ENCODE data around the gene AGPAT2.
A peak's percentile ranks its signal among the peaks of the same experiment; 100 is the strongest.

Gene AGPAT2

DNA sequence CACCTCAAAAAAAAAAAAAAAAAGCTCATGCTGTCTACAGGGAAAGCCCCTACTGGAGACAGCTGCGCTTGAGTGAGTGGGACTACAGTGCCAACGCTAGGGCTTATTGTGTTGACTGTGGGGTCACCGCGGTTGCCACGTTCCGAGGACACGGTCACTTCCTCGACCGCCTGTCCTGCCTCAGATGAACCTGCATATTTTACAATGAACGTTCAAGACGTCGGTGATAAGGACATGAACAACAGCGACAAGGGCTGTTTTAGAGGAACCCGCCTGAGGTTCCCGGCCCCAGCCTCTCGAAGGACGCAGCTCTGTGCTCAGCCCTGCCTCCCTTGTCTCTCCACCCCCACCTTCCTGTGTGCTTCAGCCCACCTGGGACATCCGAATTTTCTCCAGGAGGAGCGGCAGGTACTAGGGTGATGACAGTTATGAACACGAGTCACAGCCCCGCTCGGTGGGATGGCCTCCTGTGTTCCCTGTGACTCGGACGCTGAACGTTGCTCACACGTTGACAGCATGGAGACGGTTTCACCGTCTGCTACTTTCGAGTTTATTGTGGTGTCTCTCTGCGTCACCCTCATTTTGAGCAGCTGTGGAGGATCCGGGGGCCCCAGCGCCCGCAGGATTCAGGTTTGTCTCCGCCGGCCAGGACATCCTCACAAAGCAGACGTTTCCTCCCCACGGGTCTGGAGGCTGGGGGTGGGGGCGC is 13.9 kb upstream of the AGPAT2 start:
- DNase-seq: peak; percentile 52

DNA sequence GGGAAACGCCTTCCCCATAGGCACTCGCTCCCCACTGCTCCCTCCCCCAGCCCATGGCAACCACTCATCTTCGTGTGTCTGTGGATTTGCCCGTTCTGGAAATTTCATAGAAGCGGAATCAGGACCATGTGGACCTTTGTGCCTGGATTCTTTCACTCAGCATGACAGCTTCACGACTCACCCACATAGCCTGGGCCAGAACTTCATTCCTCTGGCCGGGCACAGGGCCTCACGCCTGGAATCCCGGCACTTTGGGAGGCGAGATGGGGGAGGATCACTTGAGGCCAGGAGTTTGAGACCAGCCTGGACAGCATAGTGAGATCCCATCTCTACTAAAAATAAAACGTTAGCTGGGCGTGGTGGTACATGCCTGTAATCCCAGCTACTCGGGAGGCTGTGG is 13.0 kb upstream of the AGPAT2 start:
- DNase-seq: no peak

DNA sequence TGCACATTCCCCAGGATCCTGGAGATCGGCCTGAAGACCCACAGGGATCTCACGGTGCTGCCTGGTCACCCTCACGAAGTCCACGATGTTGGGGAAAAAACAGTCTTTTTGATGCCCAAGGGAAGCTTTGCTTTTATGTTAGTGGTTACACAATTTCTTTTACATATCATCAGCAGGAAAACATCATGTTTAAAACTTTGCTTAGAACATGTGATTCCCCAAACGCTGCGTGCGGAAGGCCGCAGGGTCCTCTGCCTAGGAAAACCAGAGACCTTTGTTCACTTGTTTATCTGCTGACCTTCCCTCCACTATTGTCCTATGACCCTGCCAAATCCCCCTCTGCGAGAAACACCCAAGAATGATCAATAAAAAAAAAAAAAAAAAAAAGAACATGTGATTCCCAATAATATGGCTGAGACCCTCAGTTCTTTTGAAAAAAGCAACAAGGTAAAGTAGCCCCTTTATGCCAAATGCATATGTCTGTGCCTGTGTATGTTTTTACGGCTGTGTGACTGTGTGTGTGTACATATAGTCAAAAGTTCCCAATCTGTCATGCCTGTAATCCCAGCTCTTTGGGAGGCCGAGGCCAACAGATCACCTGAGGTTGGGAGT is 11.5 kb upstream of the AGPAT2 start:
- DNase-seq: no peak

DNA sequence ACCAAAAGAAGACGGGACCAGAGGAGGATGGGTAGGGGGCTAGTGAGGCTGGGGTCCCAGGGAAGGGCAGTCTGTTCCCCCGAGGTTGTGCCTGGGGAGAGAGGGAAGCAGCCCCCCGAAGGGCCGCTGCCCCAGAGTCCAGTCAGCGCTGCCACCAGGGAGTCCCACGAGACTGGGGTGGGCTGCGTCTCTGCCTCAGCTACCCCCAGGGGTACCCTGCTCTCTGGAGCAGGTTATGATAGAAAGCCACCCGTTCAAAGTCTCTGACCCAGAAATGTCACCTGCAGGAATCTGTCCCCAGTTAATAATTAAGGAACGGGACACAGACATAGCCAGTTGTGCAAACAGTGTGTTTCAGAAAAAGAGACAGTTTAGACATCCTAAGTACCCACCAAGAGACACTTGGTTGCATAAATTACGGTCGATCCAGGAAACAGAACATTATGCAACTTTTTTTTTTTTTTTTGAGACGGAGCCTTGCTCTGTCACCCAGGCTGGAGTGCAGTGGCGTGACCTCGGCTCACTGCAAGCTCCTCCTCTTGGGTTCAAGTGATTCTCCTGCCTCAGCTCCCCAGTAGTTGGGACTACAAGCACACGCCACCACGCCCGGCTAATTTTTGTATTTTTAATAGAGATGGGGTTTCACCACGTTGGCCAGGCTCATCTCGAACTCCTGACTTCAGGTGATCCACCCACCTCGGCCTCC is 10.7 kb upstream of the AGPAT2 start:
- no peak for DNase-seq

DNA sequence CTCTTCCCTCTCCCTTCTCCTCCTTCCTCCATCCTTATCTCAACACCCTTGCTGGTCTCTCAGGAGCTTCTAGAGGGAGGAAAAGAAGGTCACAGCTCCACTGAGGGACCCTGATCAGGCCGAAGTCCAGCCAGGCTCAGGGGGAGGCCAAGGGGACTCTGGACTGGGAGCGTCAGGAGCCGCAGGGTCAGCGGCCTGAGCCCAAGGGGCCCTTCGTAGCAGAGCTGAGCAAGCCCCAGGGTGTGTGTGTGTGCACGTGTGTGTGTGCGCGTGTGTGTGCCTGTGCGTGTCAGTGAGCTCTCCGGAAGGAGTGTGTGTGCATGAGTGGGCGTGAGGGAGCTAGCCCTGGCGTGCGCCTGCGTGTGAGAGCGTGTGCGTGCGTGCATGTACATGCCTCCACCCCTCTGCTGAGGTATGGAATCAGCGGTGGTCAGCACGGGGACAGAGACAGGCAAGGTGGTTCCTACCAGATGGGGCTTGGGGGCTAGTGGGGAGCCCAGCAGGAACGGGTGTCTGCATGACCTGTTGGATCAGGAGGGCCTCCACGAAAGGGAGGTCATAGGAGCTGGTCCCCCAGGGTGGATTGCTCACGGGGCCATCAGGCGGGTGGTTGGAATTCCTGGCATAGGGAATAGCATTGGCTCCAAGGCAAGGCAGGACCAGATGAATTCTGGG is 10.0 kb upstream of the AGPAT2 start:
- no peak for DNase-seq

DNA sequence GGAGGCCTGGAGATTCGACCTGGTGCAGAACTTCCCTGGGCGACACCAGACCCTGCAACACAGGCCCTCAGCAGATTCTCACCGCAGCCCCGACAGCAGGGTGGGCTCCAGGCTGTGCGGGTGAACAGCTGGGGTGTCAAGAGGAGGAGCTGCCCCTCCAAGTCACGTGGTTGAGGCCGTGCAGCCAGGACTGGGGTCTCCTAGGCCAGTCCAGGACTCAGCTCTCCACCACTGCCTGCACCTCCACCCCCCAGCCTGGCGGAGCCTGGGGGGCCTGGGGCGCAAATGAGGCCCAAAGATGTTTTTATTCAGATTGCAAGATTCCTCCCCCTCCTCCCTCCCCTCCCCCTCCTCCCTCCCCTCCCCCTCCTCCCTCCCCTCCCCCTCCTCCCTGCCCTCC is 9.2 kb upstream of the AGPAT2 start:
- no peak for DNase-seq

DNA sequence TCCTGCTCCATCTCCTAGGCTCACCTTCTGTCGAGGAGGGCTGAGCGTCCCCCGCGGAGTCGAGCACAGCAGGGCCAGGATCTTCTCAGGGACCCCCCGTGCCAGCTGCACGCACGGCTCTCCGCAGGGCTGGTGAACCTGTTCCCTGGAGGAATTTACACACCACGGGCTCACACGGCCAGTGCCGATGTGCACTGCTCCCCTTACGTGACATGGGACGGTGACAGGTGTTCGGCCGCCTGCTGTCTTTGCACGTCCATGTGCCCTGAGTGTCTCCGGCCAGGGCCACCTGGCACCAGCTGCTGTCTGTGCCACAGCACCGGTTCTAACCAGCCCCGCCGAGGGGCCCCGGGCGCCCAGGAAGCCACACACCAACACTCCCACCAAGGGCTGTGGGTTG is 8.7 kb upstream of the AGPAT2 start:
- no peak for DNase-seq

DNA sequence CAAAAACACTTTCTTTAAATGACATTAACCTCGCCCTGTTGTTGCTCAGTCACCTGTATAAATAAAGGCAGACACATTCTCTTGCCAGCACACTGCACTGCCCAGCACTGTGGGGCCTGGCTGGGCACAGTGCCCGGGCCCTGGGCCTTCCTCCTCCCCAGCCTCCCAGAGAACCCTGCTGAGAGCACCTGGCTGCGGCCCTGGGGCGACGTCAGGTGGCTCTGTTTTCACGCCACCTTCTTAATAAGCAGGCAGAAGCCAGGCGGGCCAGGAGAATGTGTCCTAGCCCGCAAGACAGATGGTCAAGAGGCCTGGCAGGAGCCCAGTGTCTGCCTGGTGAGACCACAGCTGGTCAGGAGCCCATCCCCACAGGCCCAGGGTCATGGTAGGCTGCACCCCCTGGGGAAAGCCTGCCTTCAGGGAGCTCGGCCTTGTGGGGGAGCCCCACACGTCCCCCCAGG is 8.2 kb upstream of the AGPAT2 start:
- DNase-seq: no peak

DNA sequence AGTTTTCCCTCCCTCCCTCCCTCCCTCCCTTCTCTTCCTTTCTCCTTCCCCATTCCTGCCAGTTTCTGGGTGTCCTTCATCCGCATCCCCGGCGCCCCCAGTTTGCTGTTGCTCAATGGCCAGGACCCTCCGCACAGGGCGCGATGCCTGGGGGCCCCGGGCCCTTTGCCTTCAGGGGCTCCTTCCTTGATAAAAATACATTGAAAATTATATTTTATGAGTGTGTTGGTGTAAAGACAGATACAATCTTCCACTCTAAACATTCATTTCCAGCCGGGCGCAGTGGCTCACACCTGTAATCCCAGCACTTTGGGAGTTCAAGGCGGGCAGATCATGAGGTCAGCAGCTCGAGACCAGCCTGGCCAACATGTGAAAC is 7.6 kb upstream of the AGPAT2 start:
- no peak for DNase-seq

DNA sequence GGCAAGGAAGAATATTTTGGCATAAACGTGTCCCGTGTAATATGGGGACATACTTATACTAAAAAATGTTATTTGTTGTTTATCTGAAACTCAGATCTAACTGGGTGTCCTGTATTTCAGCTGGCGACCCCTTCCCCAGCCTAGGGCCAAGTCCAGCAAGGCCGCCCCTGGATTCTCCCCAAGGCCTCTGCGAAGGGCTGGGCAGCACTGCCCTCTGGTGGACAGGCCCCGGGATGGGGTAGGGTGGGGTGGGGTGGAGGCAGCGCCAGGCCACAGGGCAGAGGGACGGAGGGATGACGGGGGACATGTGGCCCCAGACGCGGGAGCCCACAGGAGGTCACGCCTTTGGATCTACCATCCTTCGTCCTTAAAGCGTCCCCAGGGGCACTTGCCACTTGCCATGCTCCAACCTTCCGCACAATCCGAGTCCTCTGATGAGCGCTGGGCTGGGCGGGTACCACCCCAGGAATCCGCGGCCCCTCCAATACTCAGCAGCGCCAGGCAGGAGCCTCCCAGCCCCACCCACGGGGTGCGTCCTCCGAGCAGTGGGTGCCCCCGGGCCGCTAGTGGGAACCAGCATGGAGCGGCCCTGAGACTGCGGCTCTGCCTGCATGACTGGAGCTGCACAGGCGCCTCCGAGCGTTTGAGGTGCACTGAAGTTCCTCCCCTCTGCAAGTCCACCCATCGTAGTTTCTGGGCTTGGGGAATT is 7.1 kb upstream of the AGPAT2 start:
- DNase-seq: no peak

DNA sequence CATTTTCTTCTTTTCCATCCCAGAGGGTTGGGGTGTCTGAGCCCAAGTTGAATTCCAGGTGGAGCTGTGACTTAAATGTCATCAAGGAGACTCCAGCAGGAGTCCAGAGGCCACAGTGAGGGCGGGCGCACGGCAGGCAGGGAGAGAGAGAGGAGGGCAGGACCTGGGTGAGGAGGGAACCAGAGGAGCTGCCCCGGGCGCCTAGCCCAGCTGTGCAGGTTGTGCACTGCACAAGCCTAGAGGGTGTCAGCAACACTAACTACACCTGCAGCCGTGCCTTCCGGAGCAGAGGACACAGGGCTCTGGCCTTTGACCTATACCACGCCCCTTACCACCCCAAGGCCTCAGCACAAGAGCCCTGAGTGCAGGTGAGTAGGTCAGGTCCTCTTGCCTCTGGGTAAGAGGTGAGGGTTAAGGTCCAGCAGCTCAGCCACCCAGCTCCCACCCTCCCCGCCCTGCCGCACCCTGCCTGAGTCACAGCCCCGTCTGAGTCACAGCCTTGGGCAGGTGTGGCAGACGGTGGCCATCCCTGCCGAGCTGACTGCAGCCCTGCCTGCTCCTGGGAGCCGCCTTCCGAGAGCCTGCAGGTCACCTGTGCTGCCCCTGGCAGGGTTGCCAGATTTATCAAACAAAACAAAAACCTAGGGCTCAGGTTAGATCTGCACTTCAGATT is 6.4 kb upstream of the AGPAT2 start:
- DNase-seq: no peak

DNA sequence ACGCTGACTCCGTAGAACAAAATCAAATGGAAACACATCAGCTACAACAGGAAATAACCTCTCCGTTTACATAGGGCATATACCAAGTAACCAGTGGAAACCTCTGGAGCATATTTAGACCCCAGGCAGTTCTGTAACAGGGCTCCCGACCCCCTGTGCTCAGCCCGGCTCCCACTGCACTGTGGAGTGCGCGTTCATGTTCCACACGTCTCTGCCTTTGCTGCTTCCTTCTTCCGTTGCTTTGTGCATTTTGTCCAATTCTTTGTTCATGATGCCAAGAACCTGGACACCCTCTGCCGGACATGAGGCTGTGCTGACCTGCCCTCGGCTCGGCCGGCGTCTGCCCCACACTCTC is 5.9 kb upstream of the AGPAT2 start:
- no peak for DNase-seq

DNA sequence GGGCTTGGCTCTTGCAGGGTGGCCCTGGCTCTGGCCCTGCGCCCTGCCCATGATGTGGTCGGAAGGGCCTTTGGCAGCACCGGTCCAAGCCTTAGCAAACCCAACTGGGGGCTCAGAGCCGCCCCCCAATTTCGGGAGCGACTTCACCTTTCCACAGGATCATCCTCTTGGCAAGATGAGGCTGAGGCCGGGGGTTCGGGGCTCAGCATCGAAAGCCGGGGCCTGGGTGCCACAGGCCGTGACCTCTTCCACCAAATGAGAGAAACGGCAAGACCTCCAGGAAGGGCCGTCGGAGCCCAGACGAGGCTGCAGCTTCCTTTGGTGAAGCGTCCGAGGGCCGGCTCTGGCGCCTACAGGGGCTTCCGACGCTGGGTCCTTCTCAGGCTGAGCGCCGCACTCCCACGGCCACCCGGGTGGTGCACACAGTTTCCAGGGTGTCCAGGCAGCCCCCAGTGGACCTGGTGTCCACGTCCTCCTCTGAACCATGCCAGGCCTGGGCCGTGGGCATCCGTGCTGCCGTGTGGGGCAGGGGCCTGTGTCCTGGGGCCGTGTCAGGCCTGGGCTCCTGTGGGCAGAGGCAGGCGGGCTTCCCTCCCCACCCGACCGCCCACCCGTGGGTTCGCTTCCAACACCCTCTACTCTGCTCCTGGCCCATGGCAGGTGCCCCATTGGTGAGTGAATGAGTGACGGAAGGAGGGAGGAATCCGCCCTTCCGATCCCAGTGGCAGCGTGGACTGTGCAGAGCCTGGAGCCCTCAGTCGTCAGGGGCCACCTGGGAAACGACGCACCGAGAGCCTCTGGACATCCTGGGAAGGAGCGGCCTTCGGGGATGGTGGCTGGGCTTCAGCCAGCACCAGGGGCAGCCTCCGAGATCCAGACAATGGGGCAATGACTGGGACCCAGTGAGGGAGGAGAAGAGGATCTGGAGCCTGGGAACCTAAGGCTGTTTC is 5.2 kb upstream of the AGPAT2 start:
- no peak for DNase-seq

DNA sequence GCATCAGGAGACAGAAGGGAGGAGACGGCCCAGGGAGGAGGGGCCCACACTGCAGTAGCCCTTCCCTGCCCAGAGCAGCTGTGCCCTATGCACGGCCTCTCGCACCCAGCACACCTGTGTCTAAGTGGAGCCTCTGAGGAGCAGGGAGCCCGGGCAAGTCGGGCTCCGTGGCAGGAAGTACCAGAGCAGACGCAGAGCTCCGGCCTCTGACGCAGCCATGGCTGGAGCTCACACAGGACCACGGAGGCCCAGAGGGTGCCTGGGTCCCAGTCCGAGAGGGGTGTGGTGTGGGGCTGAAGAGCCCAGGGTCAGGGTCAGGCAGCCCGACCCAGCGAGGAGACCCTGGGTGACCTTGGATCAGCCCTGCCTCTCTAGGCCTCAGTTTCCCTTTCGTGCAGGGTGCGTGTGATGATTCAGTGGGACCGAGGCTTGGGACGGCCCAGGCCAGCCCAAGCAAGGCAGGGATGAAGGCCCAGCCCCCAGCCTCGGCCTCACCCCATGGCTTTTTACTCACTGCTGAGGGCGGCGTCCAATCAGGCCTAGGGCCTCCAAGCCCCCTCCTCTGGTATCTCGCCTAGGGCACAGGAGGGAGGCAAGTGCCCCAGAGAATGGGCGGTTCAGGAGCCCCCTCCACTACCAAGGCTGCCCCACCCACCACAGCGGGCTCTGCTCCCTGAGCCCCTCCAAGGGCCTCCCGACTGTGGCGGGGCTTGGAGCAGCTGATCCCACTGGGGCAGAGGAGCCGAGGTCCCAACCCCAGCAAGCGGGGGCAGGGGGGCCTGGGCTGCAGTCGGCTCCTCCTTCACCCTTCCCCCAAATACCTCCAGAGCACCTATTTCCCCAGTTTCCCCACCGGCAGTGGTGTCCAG is 4.3 kb upstream of the AGPAT2 start:
- DNase-seq: no peak

DNA sequence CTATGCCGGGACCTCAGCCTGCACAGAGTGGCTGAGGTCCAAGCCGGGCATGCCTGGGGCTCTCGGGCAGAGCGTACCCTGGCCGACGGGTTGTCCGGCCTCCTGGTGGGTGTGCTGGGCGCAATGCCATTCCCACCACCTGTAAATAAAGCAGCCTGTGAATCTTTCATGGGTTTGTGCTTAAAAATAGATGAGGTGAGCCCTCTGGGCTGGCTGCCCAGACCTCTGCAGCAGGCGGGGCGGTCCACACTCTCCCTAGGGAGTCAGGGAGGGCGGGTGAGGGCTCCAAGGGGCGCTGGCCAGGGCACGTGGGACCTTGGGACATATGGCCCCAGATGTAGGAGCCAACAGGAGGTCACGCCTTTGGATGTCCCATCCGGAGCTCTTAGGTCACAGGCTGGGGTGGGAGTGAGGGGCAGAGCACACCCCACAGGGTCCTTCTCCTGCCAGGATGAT is 3.6 kb upstream of the AGPAT2 start:
- no peak for DNase-seq

DNA sequence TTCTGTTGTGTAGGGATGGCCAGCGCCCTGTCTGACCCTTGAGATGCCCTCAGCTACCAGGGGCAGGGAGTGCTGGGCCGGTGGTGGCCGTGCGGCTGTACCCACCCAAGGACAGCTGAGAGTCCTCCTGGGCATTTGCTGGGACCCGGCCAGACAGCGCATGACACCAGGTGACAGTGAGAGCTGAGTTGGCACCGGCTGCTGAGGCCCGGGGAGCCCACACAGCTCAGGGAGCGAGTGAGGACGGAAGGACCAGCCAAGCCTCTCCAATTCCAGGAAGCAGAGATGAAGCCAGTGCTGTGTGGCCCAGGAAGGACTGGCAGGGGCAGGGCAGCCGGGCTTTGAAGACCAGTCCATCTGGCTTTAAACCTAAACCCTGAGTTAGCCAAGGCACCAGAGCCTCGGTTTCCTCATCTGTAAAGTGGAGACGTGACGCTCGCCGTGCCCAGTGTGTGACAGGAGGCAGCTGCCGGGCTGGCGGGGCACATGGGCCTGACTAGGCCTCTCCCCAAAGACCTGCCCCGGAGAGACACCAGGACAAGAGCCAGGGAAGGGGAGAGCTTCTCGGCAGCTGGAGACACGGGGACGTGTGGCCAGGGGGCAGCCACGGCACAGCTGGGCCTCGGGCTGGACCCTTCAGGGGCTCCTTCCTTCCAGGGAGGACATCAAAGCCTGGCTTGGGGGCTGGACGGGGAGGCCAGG is 3.0 kb upstream of the AGPAT2 start:
- DNase-seq: no peak

DNA sequence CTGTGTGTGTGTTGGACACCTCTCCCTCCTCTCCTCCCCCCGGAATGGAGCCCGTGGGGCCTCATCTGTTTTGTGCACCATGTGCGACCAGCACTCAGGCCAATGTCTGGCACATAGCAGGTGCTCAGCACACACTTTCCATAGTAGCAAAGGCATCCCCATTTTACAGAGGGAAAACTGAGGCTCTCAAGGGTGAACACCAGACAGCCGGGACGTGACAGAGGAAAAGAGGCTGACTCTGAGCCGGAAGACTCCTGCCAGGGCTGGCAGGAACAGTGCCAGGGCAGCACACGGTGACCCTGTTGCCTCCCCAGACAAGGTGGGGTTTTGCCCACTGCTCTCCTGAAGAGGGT is 1.8 kb upstream of the AGPAT2 start:
- no peak for DNase-seq

DNA sequence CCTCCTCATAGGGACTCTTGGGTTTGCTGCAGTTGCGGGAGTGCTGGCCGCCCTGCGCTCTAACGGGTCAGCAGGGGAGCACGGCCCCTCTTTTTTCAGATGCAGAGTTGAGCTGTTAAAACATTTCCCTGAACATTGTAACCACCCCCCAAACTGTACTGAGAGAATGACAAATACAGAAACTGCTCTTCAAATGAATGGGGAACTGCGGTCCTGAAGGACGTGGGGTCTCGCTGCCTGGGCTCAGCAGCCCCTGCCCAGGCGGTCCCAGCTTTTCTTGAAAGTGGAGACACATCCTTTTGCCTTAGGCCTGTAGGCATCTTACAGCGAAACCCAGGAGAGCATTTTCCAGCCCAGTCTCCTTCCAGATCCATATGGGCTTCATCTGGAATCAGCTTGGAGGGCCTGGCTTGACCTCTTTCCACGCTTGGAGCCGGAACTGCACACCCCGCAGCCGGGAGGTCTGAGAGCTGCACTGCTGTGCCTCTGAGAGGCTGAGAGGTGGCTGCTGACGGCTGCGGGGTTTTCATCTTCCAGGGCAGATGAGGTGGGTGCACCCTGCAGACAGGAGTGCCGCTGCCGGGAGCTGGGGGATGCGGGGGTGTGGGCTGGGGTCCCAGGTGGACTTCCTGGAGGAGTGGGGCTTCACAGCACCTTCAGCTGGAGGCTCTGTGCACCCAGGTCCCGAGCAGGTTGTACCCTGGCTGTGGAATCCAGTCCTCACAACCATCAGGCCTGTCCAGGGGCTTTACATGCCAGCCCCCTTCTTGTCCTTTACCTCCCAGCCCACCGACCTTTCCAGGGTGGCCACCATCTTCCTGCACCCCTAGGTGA is 1.2 kb upstream of the AGPAT2 start:
- no peak for DNase-seq

DNA sequence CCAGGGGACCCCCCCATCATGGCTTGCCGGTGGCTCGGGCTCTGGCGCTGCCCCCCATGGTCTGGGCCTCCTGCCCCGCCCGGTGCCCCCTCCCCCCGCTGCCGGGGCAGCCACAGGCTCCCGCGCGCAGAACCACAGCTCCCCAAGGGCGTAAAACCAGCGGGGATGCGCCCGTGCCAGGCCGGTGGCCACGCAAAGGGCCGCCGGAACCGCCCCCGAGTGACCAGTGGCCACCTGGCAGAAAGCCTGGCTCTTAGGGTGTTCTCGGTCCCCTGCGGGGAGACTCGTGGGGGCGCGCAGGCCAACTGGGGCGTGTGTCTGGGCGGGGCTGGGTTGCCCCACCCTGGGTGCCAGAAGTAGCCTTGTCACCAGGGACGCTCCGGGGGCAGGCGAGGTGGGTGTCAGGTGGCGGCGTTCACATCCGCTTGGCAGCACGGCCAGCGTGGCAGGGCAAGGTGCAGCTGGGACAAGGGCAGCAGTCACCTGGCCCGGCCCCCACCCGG is 515 bp upstream of the AGPAT2 start:
- DNase-seq: no peak

Measured in CD4-positive, alpha-beta T cell treated with Interleukin-10 for 1 hour (primary cell).